Fibroblast of pulmonary artery (primary cell): Measurements from ENCODE around the gene NAPSA.

ENCODE experiments used
- DNase-seq: peaks from one replicate; pipeline ENCODE4 v3.0.0-alpha.2; 2010; ENCODE audit warnings: low read depth
- H3K4me3 ChIP-seq: replicated peaks from 2 replicates; pipeline ENCODE4 v1.5.1; 2011; ENCODE audit warnings: low read depth, mild to moderate bottlenecking, control low read depth, low read length, moderate library complexity
- CTCF ChIP-seq: IDR thresholded peaks from 2 replicates; pipeline ENCODE4 v1.5.1; 2011; ENCODE audit warnings: mild to moderate bottlenecking, control low read depth, low read length, inconsistent platforms; ENCODE audit errors: missing control alignments

The NAPSA gene

GRCh38 chr19:50406156-50406820 lies 40.8 kb upstream of the NAPSA start:
- TF ChIP-seq CTCF, result no peak
- no peak overlapping the region for H3K4me3 ChIP-seq
- DNase-seq, result no peak

- H3K4me3 ChIP-seq, result no peak overlapping the region
- no peak for TF ChIP-seq CTCF
- DNase-seq, result no peak
These were observed 37.3 kb upstream of the NAPSA start for GRCh38 chr19:50402544-50403301.

GRCh38 chr19:50401605-50402450 lies 36.4 kb upstream of the NAPSA start:
- no peak for TF ChIP-seq CTCF
- H3K4me3 ChIP-seq, result no peak overlapping the region

GRCh38 chr19:50399368-50399745 lies 33.9 kb upstream of the NAPSA start:
- no peak for TF ChIP-seq CTCF
- DNase-seq, result no peak
- H3K4me3 ChIP-seq, result no peak overlapping the region

More at GRCh38 chr19:50401605-50402450, 36.4 kb upstream of the NAPSA start:
- no peak for DNase-seq

- DNase-seq, result no peak
- TF ChIP-seq CTCF, result no peak
- no peak overlapping the region for H3K4me3 ChIP-seq
These were observed 33.4 kb upstream of the NAPSA start for GRCh38 chr19:50398675-50399367.

GRCh38 chr19:50394017-50394416 lies 28.6 kb upstream of the NAPSA start:
- no peak for TF ChIP-seq CTCF
- H3K4me3 ChIP-seq, result no peak overlapping the region
- no peak for DNase-seq
